Spinal cord (tissue), 10 donors: Measurements from ENCODE around the gene SH2B2. TPM values are rescaled to one million over a fixed set of nuclear protein-coding genes. Genes with fewer than 3 reads are reported as not detected.

ENCODE experiments used
- DNase-seq, 6 donors: peaks; one replicate each; pipeline versions ENCODE4 v3.0.0 to v3.0.0-alpha.2; 2013 to 2015; ENCODE audit warnings: low spot score in 6 of 6, low read depth in 4 of 6
- H3K27ac ChIP-seq: one replicate; pipeline ENCODE4 v1.5.1; 2013; ENCODE audit warnings: low read depth, low read length, control low read depth
- H3K27me3 ChIP-seq: one replicate; pipeline ENCODE4 v1.6.1; 2013; ENCODE audit warnings: low read length; ENCODE audit not compliant: control insufficient read depth, insufficient read depth
- H3K36me3 ChIP-seq: one replicate; pipeline ENCODE4 v1.6.1; 2013; ENCODE audit warnings: low read length; ENCODE audit not compliant: control insufficient read depth, insufficient read depth
- H3K4me1 ChIP-seq: one replicate; pipeline ENCODE4 v1.6.1; 2013; ENCODE audit warnings: low read length; ENCODE audit not compliant: control insufficient read depth, insufficient read depth
- H3K4me3 ChIP-seq: one replicate; pipeline ENCODE4 v1.5.1; 2013; ENCODE audit warnings: low read depth, low read length, control low read depth
- H3K9me3 ChIP-seq: one replicate; pipeline ENCODE4 v1.6.1; 2013; ENCODE audit warnings: low read length; ENCODE audit not compliant: control insufficient read depth, insufficient read depth
- WGBS: methylation state at CpG from one replicate; pipeline ENCODE4 v1.1.5; 2013; ENCODE audit warnings: missing lambda C conversion rate; ENCODE audit not compliant: insufficient coverage; 5-methylcytosine and 5-hydroxymethylcytosine counted together
- polyA plus RNA-seq, 2 donors: library from polyadenylated mRNA; unstranded; fragments of 120-200 nt; gene quantifications; one replicate each; pipeline ENCODE4 v1.2.1, GENCODE V29; 2013; ENCODE audit not compliant: insufficient read length in 2 of 2
- total RNA-seq, 2 donors: library from RNA; depleted of rRNA in 1 of 2; stranded (reverse); fragments of 120-200 nt in 1 of 2; fragments of >200 nt in 1 of 2; gene quantifications; one replicate each; pipeline versions ENCODE4 v1.2.3 to v1.2.4, GENCODE V29; 2013 to 2014
- donor health status: healthy.

The SH2B2 gene
- total and polyA plus RNA-seq, 4 donors: 4.1 to 28.0 (median 13.1) TPM

GRCh38 chr7:102285540-102286236 is 980 bp upstream of the SH2B2 start:
- peak overlapping the region; percentile 35 for H3K27ac ChIP-seq
- 13% methylated on average over 15 of the region's 19 CpGs for WGBS
- H3K27me3 ChIP-seq: no peaks in the 10 kb centered on the region
- no peaks in the 10 kb centered on the region for H3K9me3 ChIP-seq
- peak overlapping the region; percentile 46 for H3K4me3 ChIP-seq
- peaks cover 44% of the 10 kb centered on the region for H3K4me1 ChIP-seq
- peaks cover 19% of the 10 kb centered on the region for H3K36me3 ChIP-seq
- peak in 1 of 6 donors; percentile 9 for DNase-seq

GRCh38 chr7:102287111-102287980 is 678 bp downstream of the SH2B2 start:
- peak in 4 of 6 donors; percentile 23 to 78 (median 55) for DNase-seq
- under 1% methylated on average over 68 of the region's 69 CpGs for WGBS
- Histone ChIP-seq H3K4me1 (peaks cover 55% of the 10 kb centered on the region), H3K27ac (peak overlapping the region; percentile 57), H3K36me3 (peaks cover 17% of the 10 kb centered on the region), H3K27me3 (no peaks in the 10 kb centered on the region), H3K4me3 (peak overlapping the region; percentile 85), H3K9me3 (no peaks in the 10 kb centered on the region)

- Histone ChIP-seq H3K9me3 (no peaks in the 10 kb centered on the region), H3K4me3 (peak overlapping the region; percentile 85), H3K4me1 (peaks cover 60% of the 10 kb centered on the region), H3K27me3 (no peaks in the 10 kb centered on the region), H3K36me3 (peaks cover 16% of the 10 kb centered on the region), H3K27ac (peak overlapping the region; percentile 57)
- no peak for DNase-seq
- no CpG with 5 or more reads among the region's 5 CpGs for WGBS
Observed at GRCh38 chr7:102287981-102288278, 1.3 kb downstream of the SH2B2 start.

GRCh38 chr7:102288285-102288930 is 1.7 kb downstream of the SH2B2 start:
- peak in 1 of 6 donors; percentile 67 for DNase-seq
- no CpG with 5 or more reads among the region's 10 CpGs for WGBS
- Histone ChIP-seq H3K27me3 (no peaks in the 10 kb centered on the region), H3K4me3 (peak overlapping the region; percentile 85), H3K9me3 (no peaks in the 10 kb centered on the region), H3K27ac (no peak overlapping the region), H3K4me1 (peaks cover 64% of the 10 kb centered on the region), H3K36me3 (peaks cover 13% of the 10 kb centered on the region)

GRCh38 chr7:102289057-102289456 is 2.4 kb downstream of the SH2B2 start:
- H3K4me1 ChIP-seq: peaks cover 69% of the 10 kb centered on the region
- no peaks in the 10 kb centered on the region for H3K27me3 ChIP-seq
- WGBS: 83% methylated on average over 7 of the region's 9 CpGs
- H3K9me3 ChIP-seq: no peaks in the 10 kb centered on the region
- no peak overlapping the region for H3K4me3 ChIP-seq
- DNase-seq: no peak
- peaks cover 13% of the 10 kb centered on the region for H3K36me3 ChIP-seq
- no peak overlapping the region for H3K27ac ChIP-seq

GRCh38 chr7:102291056-102291915 is 4.6 kb downstream of the SH2B2 start:
- no peak overlapping the region for H3K4me3 ChIP-seq
- WGBS: 73% methylated on average over 17 of the region's 18 CpGs
- H3K9me3 ChIP-seq: no peaks in the 10 kb centered on the region
- H3K4me1 ChIP-seq: peaks cover 69% of the 10 kb centered on the region
- H3K36me3 ChIP-seq: peaks cover 23% of the 10 kb centered on the region
- H3K27me3 ChIP-seq: no peaks in the 10 kb centered on the region
- H3K27ac ChIP-seq: no peak overlapping the region
- no peak for DNase-seq

GRCh38 chr7:102291916-102292267 is 5.2 kb downstream of the SH2B2 start:
- H3K4me3 ChIP-seq: no peak overlapping the region
- H3K4me1 ChIP-seq: peaks cover 71% of the 10 kb centered on the region
- no peak overlapping the region for H3K27ac ChIP-seq
- 80% methylated on average over 1 of the region's 2 CpGs for WGBS
- no peaks in the 10 kb centered on the region for H3K9me3 ChIP-seq
- DNase-seq: no peak
- no peaks in the 10 kb centered on the region for H3K27me3 ChIP-seq
- peaks cover 23% of the 10 kb centered on the region for H3K36me3 ChIP-seq

GRCh38 chr7:102292813-102293798 is 6.4 kb downstream of the SH2B2 start:
- WGBS: 4% methylated on average over 21 of the region's 36 CpGs
- no peaks in the 10 kb centered on the region for H3K27me3 ChIP-seq
- no peaks in the 10 kb centered on the region for H3K9me3 ChIP-seq
- no peak overlapping the region for H3K4me3 ChIP-seq
- H3K27ac ChIP-seq: no peak overlapping the region
- peak in 1 of 6 donors; percentile 17 for DNase-seq
- H3K36me3 ChIP-seq: peaks cover 23% of the 10 kb centered on the region
- peaks cover 64% of the 10 kb centered on the region for H3K4me1 ChIP-seq
